KOPT-K1 (cell line): ENCODE measurements around the gene ARL15.
A peak's percentile ranks its signal among the peaks of the same experiment; 100 is the strongest.
"Not testable (repeated sequence)": the region's sequence is repeated elsewhere in the genome, so short reads cannot be mapped to it uniquely, and the experiment has no call there.

ENCODE experiments used
- H3K27ac ChIP-seq: fragments of 200-600 bp; sonication (generic); 2 replicates; pipeline ENCODE4 v1.5.1; 2016; ENCODE audit warnings: antibody characterized with exemption, mild to moderate bottlenecking, low read depth, low read length; ENCODE audit not compliant: poor library complexity, severe bottlenecking
- H3K36me3 ChIP-seq: fragments of 200-600 bp; sonication (generic); 2 replicates; pipeline ENCODE4 v1.5.1; 2017; ENCODE audit warnings: antibody characterized with exemption, mild to moderate bottlenecking, low read length, moderate library complexity; ENCODE audit not compliant: insufficient read depth
- H3K9me3 ChIP-seq: fragments of 200-600 bp; sonication (generic); 2 replicates; pipeline ENCODE4 v1.5.1; 2017; ENCODE audit warnings: antibody characterized with exemption, low read length, mild to moderate bottlenecking; ENCODE audit not compliant: insufficient read depth, poor library complexity, severe bottlenecking

Gene ARL15

DNA sequence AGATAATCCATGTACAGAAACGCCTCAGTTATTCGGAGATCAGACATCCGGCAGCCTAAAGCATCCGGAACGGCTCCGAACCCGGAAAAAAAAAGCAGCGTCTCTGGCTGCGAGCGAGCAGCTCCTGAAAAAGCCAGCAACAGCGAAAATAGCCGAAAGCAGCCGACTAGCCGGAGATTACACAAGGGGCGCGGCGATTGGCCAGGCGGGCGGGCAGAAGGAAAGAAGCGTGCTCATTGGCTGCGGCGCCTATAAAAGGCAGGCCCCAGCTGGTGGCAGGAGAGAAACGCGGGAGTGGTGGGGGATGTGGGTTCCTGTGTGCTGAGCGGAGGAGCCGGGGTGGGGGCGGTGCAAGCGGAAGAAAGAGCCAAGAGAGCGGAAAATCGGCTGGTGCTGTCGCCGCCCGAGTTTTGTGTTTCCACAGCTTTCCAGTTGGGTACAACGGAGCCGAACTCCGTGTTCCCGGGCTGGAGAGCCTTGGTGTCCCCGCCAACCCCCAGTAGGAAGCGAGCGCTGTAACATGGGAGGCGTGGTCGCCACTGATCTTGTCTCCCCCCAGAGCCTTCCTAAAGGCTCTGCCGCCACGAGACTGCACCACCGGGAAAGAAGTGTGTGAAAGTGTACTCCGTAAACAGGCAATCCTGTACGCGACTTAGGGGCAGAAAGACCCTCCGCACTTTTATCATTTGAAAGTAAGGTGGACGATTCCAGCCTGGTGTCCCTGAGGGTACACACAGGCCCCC is at the start of gene ARL15:
Gene ARL15, minus strand, starts transcription at position 141 of the 743 bp plus-strand sequence.
- H3K9me3 ChIP-seq, result no peaks in the 10 kb centered on the region
- H3K27ac ChIP-seq, result peak within 1 kb of the TSS; percentile 76
- H3K36me3 ChIP-seq, result no peaks in the 10 kb centered on the region

GRCh38 chr5:54360089-54360488 is 49.7 kb upstream of the ARL15 start:
- Histone ChIP-seq H3K27ac (no peak overlapping the region), H3K9me3 (no peaks in the 10 kb centered on the region), H3K36me3 (no peaks in the 10 kb centered on the region)

DNA sequence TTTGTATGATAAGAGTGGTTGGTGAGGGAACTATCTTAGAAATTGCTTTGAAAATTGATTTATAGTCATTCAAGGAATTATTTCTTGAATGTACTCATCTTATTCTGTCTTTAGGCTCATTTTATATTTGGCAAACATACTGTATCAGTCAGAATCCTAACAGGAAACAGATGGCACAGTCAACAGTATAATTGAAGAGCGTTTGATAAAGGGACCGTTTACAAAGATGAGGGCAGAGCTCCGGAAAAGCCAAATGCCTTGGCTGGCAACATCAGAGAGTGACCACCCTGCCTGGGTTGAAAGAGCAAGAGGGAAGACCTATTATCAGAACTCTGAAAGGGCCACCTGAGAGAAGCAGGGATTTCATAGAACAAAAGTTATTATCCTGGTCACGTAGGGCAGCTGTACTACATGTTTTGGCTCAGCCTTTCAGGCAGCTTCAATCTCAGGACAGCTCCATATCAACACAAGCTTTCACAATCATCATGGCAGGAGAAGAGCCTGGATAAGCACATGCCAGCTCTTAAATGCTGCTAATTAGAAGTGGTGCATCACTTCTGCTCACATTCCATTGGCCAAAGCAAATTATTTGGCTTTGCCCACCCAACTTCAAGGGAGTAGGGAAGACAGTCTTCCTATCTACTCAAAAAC is 47.2 kb upstream of the ARL15 start:
- peaks cover 23% of the 10 kb centered on the region for H3K9me3 ChIP-seq
- H3K27ac ChIP-seq, result no peak overlapping the region
- no peaks in the 10 kb centered on the region for H3K36me3 ChIP-seq

GRCh38 chr5:54353933-54354564 is 43.7 kb upstream of the ARL15 start:
- peaks cover 23% of the 10 kb centered on the region for H3K9me3 ChIP-seq
- not testable (repeated sequence) for H3K27ac ChIP-seq, H3K36me3 ChIP-seq

DNA sequence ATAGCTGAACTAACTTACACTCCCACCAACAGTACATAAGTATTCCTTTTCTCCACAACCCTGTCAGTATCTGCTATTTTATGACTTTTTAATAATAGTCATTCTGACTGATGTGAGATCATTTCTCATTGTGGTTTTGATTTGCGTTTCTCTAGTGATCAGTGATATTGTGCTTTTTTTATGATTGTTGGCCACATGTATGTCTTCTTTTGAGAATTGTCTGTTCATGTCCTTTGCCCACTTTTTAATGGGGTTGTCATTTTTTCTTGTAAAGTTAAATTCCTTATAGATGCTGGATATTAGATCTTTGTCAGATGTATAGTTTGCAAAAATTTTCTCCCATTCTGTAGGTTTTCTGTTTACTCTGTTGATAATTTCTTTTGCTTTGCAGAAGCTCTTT is 42.2 kb upstream of the ARL15 start:
- not testable (repeated sequence) for H3K36me3 ChIP-seq, H3K27ac ChIP-seq
- peaks cover 24% of the 10 kb centered on the region for H3K9me3 ChIP-seq

DNA sequence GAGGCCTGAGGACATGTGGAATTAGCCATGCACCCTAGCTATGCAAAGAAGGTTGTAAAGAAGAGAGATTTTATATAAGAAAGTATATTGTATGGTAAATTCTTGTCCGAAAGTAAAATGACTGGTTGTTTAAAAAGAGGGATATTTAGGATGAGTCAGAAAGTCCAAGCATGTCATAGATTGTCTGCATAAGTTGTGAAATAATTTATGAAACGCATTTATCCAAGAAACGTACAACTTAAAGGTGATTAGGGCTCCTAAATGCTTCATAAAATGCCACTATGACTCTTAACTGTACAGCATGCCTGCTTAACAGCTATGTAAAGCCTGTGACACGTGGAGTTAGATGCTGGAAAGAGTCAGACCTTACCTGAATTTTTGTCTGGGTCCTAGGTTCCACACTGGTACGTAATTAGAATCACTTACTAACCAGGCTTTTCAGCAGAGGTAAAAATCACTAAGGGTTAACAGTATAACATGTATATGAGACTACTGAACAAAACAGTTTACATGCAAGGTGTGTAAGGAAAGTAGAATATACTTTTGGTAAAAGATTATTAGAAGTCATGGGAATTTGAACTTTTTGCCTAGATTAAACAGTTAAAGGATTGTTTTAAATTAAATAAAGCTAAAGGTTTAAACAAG is 37.0 kb upstream of the ARL15 start:
- Histone ChIP-seq H3K27ac (no peak overlapping the region), H3K9me3 (peaks cover 11% of the 10 kb centered on the region)

GRCh38 chr5:54344653-54345052 is 34.3 kb upstream of the ARL15 start:
- Histone ChIP-seq H3K36me3 (no peaks in the 10 kb centered on the region), H3K27ac (no peak overlapping the region), H3K9me3 (peaks cover 11% of the 10 kb centered on the region)

More for the DNA sequence above, 37.0 kb upstream of the ARL15 start:
- H3K36me3 ChIP-seq, result no peaks in the 10 kb centered on the region

DNA sequence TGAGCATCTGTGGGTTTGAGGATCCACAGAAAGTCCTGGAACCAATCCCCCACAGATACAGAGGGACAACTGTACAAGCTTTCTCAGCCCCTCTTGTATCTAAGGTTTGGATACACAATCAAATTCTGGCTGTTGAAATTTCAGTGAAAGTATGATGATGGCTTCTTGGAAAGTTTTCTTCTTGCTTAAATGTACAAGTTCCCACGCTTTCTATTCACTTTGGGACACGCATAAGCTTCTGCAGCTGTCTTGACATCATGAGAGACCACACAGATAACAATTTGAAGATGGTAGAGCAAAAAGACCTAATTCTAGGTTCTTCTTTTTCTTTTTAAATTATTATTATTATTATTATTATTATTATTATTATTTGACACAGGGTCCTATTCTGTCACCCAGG is 31.6 kb upstream of the ARL15 start:
- Histone ChIP-seq H3K9me3 (peaks cover 14% of the 10 kb centered on the region), H3K36me3 (no peaks in the 10 kb centered on the region), H3K27ac (no peak overlapping the region)

GRCh38 chr5:54337523-54337922 is 27.1 kb upstream of the ARL15 start:
- Histone ChIP-seq H3K36me3 (no peaks in the 10 kb centered on the region), H3K27ac (no peak overlapping the region), H3K9me3 (peaks cover 19% of the 10 kb centered on the region)

DNA sequence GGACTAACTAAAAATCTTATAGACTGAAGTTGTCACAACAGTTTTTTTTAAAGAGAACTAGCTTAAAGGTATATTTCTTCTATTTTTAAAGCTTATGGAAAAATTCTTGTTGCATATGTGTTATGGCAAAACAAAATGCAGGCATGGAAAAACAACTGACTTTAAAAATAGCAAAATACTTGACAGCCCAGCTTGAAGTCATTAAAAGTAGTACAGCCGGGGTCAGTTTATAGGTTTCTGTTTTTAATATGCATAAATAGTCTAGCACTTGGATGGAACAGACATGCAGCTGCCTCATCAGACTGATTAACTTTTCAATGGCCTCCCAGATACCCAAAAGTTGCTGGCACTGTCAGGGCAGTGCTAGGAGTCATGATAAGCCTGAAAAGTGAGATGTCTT is 22.3 kb upstream of the ARL15 start:
- H3K9me3 ChIP-seq, result peaks cover 15% of the 10 kb centered on the region
- no peak overlapping the region for H3K27ac ChIP-seq
- H3K36me3 ChIP-seq, result no peaks in the 10 kb centered on the region

DNA sequence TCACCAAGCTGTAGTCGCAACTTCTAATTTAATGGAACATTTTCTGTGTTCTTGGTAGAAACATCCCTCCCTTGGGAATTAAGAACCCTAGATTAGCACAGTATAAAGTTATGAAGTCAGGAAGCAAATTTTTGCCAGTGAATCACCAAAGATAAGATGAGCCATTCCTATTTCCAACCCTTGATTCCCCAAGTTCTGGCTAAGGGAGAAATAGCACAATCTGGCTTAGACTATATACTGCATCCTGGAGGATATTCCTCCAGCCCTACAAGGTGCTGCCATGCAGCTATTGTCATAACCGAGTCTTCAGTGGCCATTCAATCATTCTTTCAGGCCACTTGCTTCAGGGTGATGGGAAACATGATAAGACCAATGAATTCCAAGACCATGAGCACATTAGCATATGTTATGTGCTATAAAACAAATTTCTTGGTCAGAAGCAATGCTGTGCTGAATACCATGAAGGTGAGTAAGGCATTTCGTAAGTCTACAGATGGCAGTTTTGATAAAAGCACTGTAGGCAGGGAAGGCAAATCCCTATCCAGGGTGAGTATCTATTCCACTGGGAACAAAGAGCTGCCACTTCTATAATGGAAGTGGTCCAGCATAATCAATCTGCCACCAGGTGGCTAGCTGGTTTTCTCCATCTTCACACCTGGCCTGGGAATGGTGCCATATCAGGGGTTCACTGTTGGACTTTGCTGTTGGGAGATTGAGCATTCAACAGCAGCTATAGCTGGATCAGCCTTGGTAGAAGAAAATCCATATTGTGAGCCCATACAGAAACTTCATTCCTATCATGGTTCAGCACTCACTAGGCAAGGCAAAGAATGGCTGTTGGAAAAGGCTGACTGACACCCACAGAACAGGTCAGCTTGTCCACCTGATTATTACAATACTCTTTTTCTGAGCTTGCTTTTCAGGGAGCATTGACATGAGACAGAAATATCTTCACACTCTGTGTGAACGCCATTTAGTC is 19.6 kb upstream of the ARL15 start:
- Histone ChIP-seq H3K27ac (no peak overlapping the region), H3K36me3 (no peaks in the 10 kb centered on the region), H3K9me3 (peaks cover 10% of the 10 kb centered on the region)

- Histone ChIP-seq H3K27ac (no peak overlapping the region), H3K36me3 (no peaks in the 10 kb centered on the region)
Measured at GRCh38 chr5:54326662-54327270, 16.4 kb upstream of the ARL15 start.

GRCh38 chr5:54325610-54326311 is 15.4 kb upstream of the ARL15 start:
- no peaks in the 10 kb centered on the region for H3K36me3 ChIP-seq

More at GRCh38 chr5:54326662-54327270, 16.4 kb upstream of the ARL15 start:
- H3K9me3 ChIP-seq, result no peaks in the 10 kb centered on the region

More at GRCh38 chr5:54325610-54326311, 15.4 kb upstream of the ARL15 start:
- no peaks in the 10 kb centered on the region for H3K9me3 ChIP-seq
- H3K27ac ChIP-seq, result no peak overlapping the region
